OCI-M1 (cell line): ENCODE measurements around the gene DICER1.
"Not testable (repeated sequence)": the region's sequence is repeated elsewhere in the genome, so short reads cannot be mapped to it uniquely, and the experiment has no call there.

Experiments used
- DNase-seq: peaks from one replicate; lab custom pipeline; 2025; lab: John Stamatoyannopoulos, UW

The DICER1 gene

DNA sequence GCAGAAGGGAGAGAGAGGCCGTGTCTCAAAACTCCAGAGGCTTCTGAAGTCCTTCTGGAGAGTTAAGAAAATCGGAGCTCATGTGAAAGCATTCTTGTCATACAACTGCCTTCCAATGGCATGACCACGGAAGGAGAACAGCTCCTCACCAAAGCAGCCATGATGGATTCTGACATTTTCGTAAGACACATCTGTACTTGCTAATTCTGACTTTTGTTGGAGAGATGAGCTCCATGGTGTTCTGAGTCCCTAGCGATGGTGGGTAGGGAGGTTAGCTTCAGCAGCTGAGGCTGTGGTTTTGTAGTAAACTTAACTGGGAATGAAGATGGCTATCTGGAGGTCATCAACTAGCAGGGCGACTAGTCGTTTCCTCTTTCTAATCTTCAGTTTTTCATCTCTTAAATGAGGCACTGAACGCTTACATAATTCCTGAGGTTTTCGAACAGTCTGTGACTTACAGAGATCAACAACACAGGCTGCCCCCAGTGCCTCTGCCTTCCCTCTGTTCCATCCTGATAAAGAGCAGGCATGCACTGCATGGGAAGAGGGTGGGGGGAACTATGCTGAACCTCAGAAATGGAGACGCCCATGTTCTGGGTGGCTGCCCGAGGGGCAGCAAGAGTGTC, 28.6 kb upstream of the DICER1 start:
- peak; percentile 90 for DNase-seq

DNA sequence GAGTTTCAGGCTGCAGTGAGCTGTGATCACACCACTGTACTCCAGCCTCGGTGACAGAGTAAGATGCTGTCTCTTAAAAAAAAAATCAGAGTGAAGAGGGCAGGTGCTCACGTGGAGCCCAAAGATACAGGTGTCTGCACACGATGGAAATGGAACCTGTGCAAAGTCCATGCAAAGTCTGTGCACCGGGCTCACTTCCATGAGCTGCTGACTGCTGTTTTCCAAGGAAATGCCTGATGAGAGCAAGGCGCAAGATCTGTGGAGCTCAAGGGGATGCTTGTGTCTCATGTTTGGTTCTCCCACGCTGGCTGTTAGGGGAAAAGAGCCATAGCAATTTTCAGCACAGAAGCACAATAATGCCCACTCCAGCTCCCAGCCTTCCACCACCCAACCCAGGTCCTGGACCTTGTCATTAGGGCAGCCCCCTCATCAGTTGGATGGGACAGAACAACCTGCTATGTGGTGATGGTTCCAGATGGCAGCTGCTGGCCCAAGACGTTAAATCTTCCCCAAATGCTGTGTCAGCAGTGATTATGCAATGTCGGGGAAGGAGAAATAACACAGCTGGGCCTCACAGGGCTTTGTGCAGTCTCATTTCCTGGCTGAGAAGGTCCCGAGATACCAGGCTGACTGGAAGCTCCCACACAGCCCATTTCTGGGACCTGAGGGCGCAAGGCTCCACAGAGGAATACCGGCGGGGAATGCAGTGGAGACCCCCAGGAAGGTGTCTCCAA, 27.9 kb upstream of the DICER1 start:
- DNase-seq: peak; percentile 83

DNA sequence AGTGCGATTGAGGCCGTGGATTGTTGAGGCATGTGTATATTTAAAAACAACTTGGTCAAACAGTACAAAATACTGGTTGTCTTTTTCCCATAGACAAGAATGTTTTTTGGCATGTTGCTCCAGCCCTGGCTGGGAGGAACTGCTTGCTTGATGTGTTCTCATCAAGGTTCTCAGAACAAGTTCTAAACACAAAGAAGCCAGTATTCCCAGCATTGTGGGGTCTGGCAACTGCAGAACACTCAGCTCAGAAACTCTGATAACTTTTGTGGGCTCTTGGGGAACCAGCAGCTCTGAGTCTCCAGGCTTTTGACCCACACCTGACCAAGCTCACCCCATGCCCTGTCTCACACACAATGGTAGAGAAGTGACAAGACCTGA, 27.1 kb upstream of the DICER1 start:
- DNase-seq: no peak

DNA sequence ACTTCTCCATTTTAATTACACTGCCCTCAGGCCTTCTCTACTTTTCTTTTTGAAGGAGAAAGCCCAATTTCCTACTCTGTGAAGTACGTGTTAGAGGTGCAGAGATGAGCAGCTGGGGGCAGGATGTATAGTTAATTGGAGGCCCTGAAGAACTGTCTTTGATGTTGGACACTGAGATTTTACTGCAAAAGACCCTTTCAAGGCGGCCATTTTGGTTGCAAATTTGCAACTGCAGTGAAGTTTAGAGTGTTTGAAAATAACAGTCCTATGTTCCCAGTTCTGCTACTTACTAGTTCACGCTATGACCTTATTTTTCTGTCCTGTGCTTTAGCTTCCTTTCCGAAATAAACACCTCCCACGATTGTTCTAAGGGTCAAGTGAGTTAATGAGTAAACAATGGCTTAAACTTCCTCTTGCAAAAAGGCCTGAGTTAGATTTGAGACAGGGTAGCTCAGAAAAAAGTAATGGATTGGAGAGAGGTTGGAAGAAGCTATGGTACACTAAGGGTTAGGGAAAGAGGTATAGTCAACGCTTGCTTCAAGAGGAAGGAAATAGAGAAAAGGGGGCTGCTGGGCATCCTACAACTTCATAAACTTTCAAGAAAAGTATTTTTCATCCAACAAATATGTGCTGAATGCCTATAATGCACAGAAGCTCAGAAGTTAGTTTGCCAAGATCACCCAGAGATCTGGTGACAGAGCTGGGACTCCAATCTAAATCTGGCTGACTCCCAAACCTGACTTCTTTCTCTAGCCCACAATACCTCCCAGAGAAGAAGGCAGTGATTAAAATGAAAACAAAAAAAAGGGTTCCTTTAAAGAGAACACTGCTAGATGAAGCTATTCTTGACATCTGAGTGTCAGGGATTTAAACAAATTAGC, 26.4 kb upstream of the DICER1 start:
- DNase-seq: no peak

DNA sequence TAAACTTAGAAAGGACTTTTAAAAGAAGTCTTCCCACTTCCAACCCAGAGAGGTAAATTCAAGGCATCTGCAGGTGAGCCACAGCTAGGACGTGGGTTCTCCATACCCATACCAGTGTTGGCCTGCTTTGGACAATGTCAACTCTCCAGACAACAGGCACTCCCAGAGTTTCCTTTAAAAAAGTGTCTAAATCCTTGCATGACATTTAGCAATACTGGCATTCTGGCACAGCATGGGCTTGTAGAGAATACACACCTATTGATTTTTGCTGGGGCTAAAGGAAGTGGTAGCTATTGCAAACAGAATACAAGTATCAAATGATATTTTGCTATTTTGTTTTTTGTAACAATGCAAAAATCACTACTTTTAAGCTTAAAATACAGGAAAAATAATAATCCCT, 25.8 kb upstream of the DICER1 start:
- no peak for DNase-seq

DNA sequence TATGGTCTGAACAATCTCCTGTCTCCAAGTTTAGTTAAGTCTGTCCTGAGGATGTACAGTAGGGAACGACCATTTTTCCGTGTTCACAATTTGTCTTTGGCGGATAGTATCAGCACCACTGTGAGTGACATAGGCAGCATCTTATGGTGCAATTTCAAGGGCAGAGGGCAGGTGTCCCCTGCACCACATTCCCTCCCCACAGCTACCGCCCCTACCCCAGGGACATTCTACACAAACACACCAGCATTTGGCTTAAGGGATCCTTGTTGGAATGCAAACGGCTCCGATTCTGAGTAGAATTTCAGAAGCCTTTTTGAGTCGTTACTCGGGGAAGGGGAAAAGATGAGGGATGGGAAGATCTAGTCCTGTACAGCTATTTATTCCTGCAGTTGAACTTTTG, 25.1 kb upstream of the DICER1 start:
- no peak for DNase-seq

DNA sequence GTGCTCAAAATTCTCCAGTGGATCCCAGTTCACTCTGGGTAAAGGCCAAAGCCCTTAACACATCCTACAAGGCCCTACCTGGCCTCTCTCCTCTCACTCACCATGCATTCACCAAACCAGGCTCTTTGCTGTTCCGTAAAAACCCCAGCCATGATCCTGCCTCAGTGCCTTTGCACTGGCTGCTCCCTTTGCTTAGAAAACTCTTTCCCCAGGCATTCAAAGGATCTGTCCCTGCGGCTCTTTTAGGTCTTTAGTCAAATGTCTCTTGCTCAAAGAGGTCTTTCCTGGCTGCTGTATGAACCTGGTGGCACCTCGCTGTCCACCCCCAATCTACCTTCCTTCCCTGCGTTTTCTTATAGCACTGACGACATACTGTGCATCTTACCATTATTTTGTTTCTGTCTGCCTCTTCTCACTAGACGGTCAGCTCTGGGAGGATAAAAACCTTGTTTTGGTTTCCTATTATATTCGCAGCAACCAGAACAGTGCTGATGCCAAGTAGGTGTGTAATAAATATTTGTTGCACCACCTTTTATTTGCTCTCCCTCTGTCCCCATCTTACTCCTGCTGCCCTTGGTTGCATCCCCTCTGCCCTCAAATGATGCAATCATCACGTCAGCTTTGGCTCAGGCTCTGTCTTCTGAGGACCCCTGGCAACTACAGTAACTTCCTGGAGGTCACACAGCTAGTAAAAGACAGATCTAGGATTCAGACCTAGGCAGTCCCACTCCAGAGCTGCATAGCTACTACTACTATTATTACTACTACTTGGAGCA, 23.8 kb upstream of the DICER1 start:
- no peak for DNase-seq

DNA sequence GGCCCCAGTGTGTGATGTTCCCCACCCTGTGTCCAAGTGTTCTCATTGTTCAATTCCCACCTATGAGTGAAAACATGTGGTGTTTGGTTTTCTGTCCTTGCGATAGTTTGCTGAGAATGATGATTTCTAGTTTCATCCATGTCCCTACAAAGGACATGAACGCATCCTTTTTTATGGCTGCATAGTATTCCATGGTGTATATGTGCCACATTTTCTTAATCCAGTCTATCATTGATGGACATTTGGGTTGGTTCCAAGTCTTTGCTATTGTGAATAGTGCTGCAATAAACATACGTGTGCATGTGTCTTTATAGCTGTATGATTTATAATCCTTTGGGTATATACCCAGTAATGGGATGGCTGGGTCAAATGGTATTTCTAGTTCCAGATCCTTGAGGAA, 18.3 kb upstream of the DICER1 start:
- not testable (repeated sequence) for DNase-seq

DNA sequence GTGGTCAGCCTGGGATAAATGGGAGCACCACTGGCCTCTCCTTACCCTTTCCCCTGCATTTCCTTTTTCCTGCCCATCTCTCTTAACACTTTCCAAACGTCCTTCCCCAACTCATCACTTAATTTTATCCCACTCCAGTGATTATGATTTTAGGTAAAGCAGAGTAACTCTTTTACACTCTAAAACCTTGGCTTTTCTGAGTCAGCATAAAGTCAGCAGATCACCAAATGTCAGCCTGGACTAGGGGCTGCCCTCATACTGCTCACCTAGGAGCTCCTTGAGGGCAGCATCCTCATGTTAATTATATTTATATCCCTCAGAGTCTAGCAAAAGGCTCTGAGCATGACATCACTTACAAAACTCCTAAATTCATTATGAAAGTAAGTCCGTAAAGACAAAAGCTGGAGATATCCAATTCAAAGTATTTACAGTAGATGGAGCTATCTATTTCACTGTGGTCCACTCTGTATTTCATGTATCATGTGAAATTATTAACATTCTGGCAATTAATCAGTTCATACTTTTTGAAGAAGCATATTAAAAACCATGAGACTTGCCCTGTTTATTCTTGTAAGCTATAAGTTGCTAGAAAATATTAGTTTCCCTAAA, 17.0 kb upstream of the DICER1 start:
- peak; percentile 24 for DNase-seq

DNA sequence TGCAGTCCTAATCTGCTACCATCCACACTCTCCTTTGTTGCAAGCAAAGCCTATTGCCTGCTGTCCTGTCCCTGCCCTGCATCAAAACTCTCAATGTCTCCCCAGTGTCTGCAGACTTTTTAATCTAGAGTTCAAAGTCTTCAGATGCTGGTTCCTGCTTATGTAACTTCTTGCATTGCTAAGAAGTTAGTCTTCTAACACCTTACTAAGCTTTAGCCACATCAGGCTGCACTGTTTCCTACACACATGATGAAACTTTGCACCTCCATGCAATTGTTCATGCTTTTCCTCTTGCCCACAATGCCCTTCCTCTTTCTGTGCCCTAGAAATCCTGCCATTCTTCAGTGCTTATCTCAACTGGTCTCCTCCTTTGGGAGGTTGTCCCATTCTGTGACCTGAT, 16.2 kb upstream of the DICER1 start:
- DNase-seq: peak; percentile 2

DNA sequence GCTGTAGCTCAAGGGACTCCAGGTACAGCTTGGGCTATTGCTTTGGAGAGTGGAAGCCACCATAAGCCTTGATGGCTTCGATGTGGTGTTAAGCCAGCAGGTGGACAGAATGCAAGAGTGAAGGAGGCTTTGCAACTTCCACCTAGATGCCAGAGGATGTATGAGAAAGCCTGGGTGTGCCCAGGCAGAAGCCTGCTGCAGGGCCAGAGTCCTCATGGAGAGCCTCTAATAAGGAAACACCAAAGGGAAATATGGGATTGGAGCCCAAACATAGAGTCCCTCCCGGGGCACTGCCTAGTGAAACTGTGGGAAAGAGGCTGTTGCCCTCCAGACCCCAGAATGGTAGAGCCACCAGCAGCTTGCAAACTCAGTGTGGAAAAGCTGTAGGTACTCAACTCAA, 9.8 kb upstream of the DICER1 start:
- DNase-seq: no peak

DNA sequence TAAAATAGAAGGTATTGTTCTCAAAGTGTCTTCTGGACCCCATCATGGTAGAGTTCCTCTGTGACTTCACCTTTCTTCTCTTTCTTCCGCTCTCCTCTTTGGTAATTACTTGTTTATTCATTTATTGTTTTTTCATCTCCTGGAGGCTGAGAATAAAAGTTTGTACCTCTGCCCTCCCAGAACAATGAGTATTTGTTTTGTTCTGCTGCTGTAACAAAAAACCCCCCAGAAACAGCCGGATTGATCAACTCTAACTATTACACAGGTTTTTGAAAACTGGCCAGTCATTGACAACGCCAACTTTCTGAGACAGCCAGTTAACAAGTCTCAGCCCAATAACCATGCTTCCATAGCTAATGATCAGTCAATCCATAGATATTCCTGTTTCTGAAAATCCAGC, 8.2 kb upstream of the DICER1 start:
- no peak for DNase-seq

DNA sequence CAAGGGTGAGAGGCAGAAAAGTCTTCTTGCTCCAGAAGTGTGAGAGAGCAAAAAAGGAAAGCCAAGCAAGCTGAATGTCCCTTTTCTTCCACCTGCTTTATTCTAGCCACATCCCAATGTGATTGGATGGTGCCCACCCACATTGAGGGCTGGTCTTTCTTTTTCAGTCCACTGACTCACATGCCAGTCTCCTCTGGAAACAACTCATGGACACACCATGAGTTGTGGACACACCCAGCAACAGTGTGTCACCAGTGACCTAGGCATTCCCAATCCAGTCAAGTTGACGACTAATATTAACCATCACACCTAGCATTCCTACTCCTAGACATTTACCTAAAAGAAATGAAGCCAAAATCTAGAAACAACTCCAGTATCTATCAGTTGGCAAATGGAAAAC, 7.2 kb upstream of the DICER1 start:
- DNase-seq: no peak

DNA sequence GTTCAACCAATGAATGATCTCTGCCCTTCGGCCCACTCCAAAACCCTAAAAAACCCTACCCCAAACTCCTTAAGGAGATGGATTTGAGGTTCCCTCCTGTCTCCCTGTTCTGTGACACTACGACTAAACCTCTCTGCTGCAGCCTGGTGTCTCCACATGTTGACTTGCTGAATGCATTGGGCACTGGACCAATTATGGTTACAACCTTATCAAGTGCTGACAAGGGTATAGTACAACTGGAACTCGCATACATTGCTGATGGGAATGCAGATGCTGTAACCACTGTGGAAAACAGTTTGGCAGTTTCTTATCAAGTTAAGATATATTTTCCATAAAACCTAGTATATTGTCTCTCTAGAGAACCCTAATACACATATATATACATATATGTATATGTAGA, 6.3 kb upstream of the DICER1 start:
- peak; percentile 1 for DNase-seq

DNA sequence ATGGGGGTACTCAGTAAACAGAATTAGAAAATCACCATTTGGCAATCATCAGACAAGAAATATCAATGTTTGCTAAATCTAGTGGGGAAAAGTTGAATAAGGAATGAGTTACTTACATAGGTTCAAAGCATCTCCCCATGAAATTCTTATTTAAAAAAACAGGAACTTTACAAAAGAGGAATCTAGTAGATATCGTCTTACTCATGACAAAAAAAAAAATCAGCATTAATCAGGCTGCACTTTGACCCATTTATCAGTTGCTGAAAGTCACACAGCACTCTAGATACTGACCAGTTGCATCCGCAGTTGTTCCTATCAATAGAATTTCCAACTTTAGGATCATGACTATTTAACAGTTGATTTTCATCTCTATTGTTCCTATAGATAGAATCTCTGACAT, 5.8 kb upstream of the DICER1 start:
- peak; percentile 45 for DNase-seq

DNA sequence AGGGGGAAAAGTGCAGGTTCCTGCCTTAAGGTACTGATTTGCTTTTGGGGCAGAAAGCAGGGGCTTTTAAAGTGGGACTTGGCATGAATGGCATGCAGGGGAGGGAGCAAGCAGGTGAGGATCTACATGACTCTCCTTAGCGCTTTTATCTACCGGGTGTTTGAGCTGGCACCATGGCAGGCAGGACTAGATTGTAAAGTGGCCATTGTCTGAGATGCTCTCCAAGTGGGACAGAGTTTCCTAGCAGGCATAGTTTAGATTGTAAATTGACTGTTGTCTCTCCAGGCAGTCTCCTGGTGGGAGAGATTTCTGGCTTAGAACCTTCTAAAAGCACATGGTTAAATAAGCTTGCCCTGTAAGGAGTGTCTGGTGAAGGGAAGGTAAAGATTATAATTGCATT, 5.3 kb upstream of the DICER1 start:
- DNase-seq: no peak

DNA sequence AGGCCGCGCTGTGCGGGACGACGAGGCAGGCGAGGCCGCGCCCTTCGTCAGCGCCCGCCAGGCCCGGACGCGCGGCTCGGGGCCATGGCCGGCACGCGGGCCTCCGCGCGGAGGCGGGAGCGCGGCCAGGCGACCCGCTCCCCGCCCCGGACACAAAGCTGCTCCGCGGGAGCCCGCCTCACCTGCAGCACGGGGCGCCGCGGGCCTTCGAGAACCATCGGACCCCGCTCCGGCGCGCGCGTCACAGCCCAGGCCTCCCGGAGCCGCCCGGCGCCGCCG, 342 bp downstream of the DICER1 start:
- DNase-seq: peak; percentile 44

DNA sequence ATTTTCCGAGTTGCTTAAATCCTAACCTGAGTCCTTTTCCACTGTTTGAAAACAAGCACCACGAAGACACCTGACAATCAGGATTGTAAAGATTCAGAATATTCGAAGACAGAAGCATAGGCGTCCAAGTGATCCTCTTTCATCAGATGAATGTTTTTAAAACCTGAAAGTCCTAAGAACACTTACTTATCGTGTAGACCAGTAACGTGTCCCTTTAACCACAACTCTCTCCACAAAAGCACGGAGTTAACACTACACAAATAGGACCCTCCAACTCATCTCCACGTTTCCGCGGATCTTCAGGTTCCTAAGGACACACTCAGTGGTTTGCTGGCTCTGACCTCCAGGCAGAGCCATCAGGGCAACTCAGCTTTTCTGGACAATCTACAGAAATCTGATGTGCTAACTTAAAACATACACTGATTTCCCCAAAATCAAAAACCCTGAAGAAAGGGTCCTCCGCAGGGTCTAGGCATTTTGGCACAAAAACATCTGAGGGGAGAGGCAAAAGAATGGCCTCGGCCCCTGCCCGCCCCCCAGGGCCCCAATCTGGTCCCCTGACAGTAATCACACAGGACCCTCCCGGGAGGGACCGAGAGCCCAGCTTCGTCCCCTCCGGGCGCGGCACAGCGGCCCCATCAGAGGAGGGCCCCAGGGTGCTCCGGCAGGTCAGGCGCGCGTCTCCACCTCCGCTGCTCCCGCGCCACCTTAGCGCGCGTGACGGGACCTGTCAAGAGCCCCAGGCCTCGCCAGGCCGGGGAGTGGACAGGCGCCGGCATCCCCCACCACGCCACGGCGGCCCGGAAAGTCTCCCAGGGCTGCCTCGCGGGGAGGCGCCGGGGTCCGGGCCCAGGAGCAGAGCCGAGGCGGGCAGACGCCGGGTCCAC, 925 bp downstream of the DICER1 start:
- peak; percentile 58 for DNase-seq

DNA sequence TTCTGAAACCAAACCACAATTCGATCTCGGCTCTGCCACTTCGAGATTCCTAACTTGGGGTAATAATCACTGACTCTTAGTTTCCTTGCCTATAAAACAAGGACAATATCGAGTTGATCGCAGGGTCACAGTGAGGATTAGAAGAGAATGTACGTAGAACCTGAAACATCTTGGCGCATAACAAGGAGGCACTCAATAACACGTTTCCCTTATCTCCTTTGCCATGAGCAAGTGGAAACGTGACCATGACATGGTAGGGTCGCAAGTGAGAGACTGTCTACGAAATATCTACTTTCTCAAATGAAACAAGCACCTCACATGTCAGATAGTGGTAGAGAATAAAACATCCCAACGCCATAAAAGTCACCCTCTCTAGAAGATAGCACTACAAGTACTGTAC, 2.3 kb downstream of the DICER1 start:
- DNase-seq: no peak

DNA sequence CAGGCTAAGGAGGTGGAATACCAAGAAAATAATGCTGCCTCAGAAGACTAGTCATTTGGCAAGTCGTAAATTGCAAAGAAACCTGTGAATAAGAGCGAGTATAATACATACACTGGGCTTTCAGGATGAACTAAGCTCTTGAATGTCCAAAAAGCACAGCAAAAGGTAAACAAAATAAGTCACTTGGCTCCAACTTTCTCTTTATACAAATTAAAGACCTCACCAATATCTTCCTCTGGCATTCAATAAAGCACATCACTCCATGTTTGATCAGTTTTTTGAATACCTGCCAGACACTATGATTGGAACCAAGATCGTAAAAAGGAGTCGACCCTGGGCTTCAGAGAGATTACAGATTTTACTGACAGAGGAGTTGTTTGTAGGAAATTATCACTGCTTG, 3.5 kb downstream of the DICER1 start:
- no peak for DNase-seq

DNA sequence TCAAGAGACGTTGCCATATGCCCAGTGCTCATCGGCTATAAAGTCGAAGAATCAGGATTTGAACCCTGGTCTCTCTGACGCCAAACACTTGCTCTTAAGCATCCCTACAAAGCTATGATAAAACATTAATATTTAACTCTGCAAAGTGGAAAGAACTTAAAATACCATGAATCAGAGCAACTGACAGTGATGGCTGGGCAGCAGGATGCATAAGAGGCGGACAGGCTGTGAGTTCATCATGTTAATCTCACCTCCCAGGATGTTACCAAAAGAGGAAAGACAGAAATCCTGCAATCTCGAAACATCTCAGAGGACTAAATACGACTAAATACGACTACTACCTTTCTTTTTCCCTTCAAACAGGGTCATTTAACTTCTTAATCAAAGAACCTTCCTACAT, 5.8 kb downstream of the DICER1 start:
- DNase-seq: no peak
